HEK293 (cell line): ENCODE data around the gene SNRPA1.

Source experiments
- CTCF ChIA-PET: fragments of 350-600 bp; formaldehyde crosslinking; extraction: SDS; loops from one replicate; lab custom pipeline; 2021; ENCODE audit warnings: antibody characterized with exemption; lab: Yijun Ruan, JAX
- POLR2A ChIA-PET: fragments of 300-600 bp; formaldehyde crosslinking; extraction: SDS; loops from one replicate; lab custom pipeline; 2020; ENCODE audit warnings: antibody characterized with exemption, inconsistent platforms; lab: Yijun Ruan, JAX
- H3K27ac ChIP-seq: fragments of 200-500 bp; sonication (Bioruptor generic); 2 replicates; pipeline ENCODE4 v1.5.1; 2014; ENCODE audit warnings: low read depth, low read length, control low read depth, inconsistent platforms; ENCODE audit errors: extremely low read depth
- H3K36me3 ChIP-seq, 2 experiments: fragments of 200-500 bp in 1 of 2; sonication (Bioruptor generic) in 1 of 2; 1 replicate in 1 of 2; 2 replicates in 1 of 2; pipeline ENCODE4 v1.5.1; 2014 to 2017; ENCODE audit warnings: inconsistent platforms in 2 of 2, low read length in 2 of 2; ENCODE audit not compliant: control insufficient read depth in 2 of 2, insufficient read depth in 1 of 2
- H3K4me1 ChIP-seq: fragments of 200-500 bp; sonication (Bioruptor generic); 2 replicates; pipeline ENCODE4 v1.5.1; 2014; ENCODE audit warnings: mild to moderate bottlenecking, low read length, inconsistent platforms; ENCODE audit not compliant: control insufficient read depth, insufficient read depth
- H3K4me3 ChIP-seq: 2 replicates; pipeline ENCODE4 v1.5.1; 2011; ENCODE audit warnings: low read depth, mild to moderate bottlenecking, control low read depth, low read length, moderate library complexity
- H3K9me3 ChIP-seq: fragments of 200-500 bp; sonication (Bioruptor generic); 2 replicates; pipeline ENCODE4 v1.5.1; 2014; ENCODE audit warnings: low read depth, low read length, inconsistent platforms; ENCODE audit not compliant: control insufficient read depth, insufficient read depth
- EGR2 ChIP-seq: fragments of 450-650 bp; formaldehyde crosslinking; IDR thresholded peaks from 2 replicates; pipeline ENCODE4 v1.5.1; 2016; ENCODE audit warnings: low read depth, missing biosample characterization, missing genetic modification characterization
- FEZF1 ChIP-seq: fragments of 450-650 bp; formaldehyde crosslinking; IDR thresholded peaks from 2 replicates; pipeline ENCODE4 v1.5.1; 2016; ENCODE audit warnings: missing biosample characterization, missing genetic modification characterization
- HOXD13 ChIP-seq: sonication (generic); formaldehyde crosslinking; IDR thresholded peaks from 2 replicates; pipeline ENCODE4 v1.8.0; 2022; ENCODE audit warnings: missing genetic modification reagents, borderline replicate concordance
- KLF8 ChIP-seq: fragments of 450-650 bp; formaldehyde crosslinking; IDR thresholded peaks from 2 replicates; pipeline ENCODE4 v1.5.1; 2016; ENCODE audit warnings: missing biosample characterization, missing genetic modification characterization
- OSR2 ChIP-seq: fragments of 450-650 bp; formaldehyde crosslinking; IDR thresholded peaks from 2 replicates; pipeline ENCODE4 v1.5.1; 2016; ENCODE audit warnings: missing biosample characterization, missing genetic modification characterization
- YY1 ChIP-seq: fragments of 450-650 bp; formaldehyde crosslinking; IDR thresholded peaks from 2 replicates; pipeline ENCODE4 v1.5.1; 2018; ENCODE audit warnings: missing biosample characterization, missing genetic modification characterization
- ZNF239 ChIP-seq: fragments of 450-650 bp; formaldehyde crosslinking; IDR thresholded peaks from 2 replicates; pipeline ENCODE4 v1.5.1; 2016; ENCODE audit warnings: missing biosample characterization, missing genetic modification characterization
- ZNF274 ChIP-seq, 2 experiments: fragments of 200-500 bp in 1 of 2; fragments of 450-650 bp in 1 of 2; sonication (Bioruptor generic) in 1 of 2; formaldehyde crosslinking in 1 of 2; IDR thresholded peaks; 2 replicates each; pipeline versions ENCODE4 v1.5.1 to v1.6.1; 2014 to 2016; ENCODE audit warnings: borderline replicate concordance in 1 of 2, inconsistent platforms in 1 of 2, low read length in 1 of 2, missing biosample characterization in 1 of 2, missing genetic modification characterization in 1 of 2
- ZNF341 ChIP-seq: fragments of 450-650 bp; formaldehyde crosslinking; IDR thresholded peaks from 2 replicates; pipeline ENCODE4; 2016; ENCODE audit warnings: low read depth, missing biosample characterization, missing genetic modification characterization
- ZNF354C ChIP-seq: fragments of 450-650 bp; formaldehyde crosslinking; IDR thresholded peaks from 2 replicates; pipeline ENCODE4 v1.5.1; 2016; ENCODE audit warnings: missing biosample characterization, missing genetic modification characterization, low read depth, borderline replicate concordance
- ZNF404 ChIP-seq: fragments of 450-650 bp; formaldehyde crosslinking; IDR thresholded peaks from 2 replicates; pipeline ENCODE4 v1.5.1; 2017; ENCODE audit warnings: missing biosample characterization, missing genetic modification characterization
- ZNF473 ChIP-seq: fragments of 450-650 bp; formaldehyde crosslinking; IDR thresholded peaks from 2 replicates; pipeline ENCODE4 v1.5.1; 2017; ENCODE audit warnings: missing biosample characterization, missing genetic modification characterization
- ZNF501 ChIP-seq: fragments of 450-650 bp; formaldehyde crosslinking; IDR thresholded peaks from 2 replicates; pipeline ENCODE4 v1.5.1; 2016; ENCODE audit warnings: missing biosample characterization, missing genetic modification characterization
- ZNF530 ChIP-seq: fragments of 450-650 bp; formaldehyde crosslinking; IDR thresholded peaks from 2 replicates; pipeline ENCODE4 v1.5.1; 2016; ENCODE audit warnings: low read depth, missing biosample characterization, missing genetic modification characterization
- ZNF555 ChIP-seq: fragments of 450-650 bp; formaldehyde crosslinking; conservative IDR thresholded peaks from 2 replicates; pipeline ENCODE4 v1.5.1; 2017; ENCODE audit warnings: missing biosample characterization, mild to moderate bottlenecking, missing genetic modification characterization, inconsistent platforms
- ZNF610 ChIP-seq: fragments of 450-650 bp; formaldehyde crosslinking; IDR thresholded peaks from 2 replicates; pipeline ENCODE4 v1.5.1; 2016; ENCODE audit warnings: missing biosample characterization, missing genetic modification characterization, borderline replicate concordance
- ZNF626 ChIP-seq: fragments of 450-650 bp; sonication (Bioruptor Pico); formaldehyde crosslinking; IDR thresholded peaks from 2 replicates; pipeline ENCODE4 v1.5.1; 2018; ENCODE audit warnings: missing biosample characterization, missing genetic modification characterization, inconsistent platforms
- ZSCAN23 ChIP-seq: fragments of 450-650 bp; formaldehyde crosslinking; IDR thresholded peaks from 2 replicates; pipeline ENCODE4 v1.5.1; 2016; ENCODE audit warnings: missing biosample characterization, missing genetic modification characterization
- TF ChIP-seq, protein P1 (sequence below): fragments of 450-650 bp; formaldehyde crosslinking; IDR thresholded peaks from 2 replicates; pipeline ENCODE4 v1.5.1; 2016; ENCODE audit warnings: missing biosample characterization, missing genetic modification characterization
- TF ChIP-seq, protein P2 (sequence below): fragments of 450-650 bp; formaldehyde crosslinking; IDR thresholded peaks from 2 replicates; pipeline ENCODE4 v1.5.1; 2017; ENCODE audit warnings: missing biosample characterization, mild to moderate bottlenecking, missing genetic modification characterization, moderate library complexity
- TF ChIP-seq, protein P3 (sequence below): fragments of 450-650 bp; formaldehyde crosslinking; IDR thresholded peaks from 2 replicates; pipeline ENCODE4 v1.5.1; 2016; ENCODE audit warnings: missing biosample characterization, missing genetic modification characterization

Gene SNRPA1

DNA sequence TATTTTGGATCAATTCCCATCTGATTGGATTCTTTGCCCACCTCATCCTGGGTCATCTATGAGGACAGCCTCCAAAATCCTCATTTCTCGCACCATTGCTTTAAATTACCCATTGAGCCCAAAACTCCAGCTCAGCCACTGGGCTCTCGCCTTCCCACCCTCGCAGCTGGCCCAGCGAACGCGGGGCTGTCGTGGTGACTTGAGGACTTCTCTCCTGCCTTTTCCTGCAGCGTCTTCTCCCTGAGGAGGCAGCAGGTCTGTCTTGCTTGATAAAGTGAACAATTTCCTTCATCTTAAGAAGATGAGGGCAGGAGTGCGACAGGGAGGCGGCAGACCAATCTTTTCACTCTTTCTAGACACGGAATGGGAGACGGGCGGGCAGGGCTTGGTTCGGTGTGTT lies 33.0 kb upstream of the SNRPA1 start (continued):
- TF ChIP-seq, protein P1, sequence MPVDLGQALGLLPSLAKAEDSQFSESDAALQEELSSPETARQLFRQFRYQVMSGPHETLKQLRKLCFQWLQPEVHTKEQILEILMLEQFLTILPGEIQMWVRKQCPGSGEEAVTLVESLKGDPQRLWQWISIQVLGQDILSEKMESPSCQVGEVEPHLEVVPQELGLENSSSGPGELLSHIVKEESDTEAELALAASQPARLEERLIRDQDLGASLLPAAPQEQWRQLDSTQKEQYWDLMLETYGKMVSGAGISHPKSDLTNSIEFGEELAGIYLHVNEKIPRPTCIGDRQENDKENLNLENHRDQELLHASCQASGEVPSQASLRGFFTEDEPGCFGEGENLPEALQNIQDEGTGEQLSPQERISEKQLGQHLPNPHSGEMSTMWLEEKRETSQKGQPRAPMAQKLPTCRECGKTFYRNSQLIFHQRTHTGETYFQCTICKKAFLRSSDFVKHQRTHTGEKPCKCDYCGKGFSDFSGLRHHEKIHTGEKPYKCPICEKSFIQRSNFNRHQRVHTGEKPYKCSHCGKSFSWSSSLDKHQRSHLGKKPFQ = no peak
- TF ChIP-seq ZNF354C (tag by site-specific recombination) (no peak), ZNF274 (IDR thresholded peaks at IDR 0.05; ENCODE audit: low read length) (no peak), ZNF274 (tag by site-specific recombination; IDR thresholded peaks at IDR 0.05; ENCODE audit: borderline replicate concordance) (no peak), ZNF610 (tag by site-specific recombination) (no peak), ZNF555 (no peak), ZNF501 (tag by site-specific recombination) (no peak), FEZF1 (tag by site-specific recombination) (no peak), OSR2 (tag by site-specific recombination) (no peak), EGR2 (tag by site-specific recombination) (no peak), ZNF626 (tag by site-specific recombination) (no peak), ZNF341 (no peak), KLF8 (tag by site-specific recombination) (no peak)

DNA sequence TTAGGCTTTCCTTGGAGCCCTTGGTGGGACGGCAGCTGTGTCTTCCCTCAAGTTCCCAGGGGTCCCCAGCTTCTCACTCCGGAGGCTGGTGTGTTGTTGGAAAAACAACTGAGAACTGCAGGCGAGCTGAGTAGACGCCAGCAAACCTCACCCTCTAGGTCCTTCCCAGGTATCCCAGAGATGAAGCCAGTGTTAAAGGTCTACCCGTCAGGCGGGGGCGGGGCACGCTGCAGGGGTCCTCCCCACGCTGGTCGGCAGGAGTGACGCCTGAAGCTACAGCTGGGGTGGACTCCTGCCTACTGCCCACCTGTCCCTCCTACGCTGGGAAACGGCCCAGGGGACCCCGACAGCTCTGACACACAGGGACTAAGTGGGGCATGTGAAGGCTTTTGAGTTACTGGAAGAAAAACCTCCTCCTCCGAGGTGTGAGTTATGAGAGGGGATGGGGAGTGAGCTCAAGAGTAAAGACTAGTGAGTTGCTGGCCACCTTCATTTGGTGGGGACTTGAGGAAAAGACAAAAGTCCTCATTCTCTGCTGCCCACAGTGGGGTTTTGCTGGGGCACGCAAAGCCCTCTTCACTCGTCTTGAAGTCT lies 32.2 kb upstream of the SNRPA1 start:
- CTCF ChIA-PET = interaction anchor here (0.6 to 1.2 kb wide), 2 partner anchors 10 to 28 kb away, joined by 3 read pairs; no protein-coding TSS in a partner anchor
- no peak for TF ChIP-seq ZNF404 (tag by site-specific recombination)
- no peak for TF ChIP-seq ZNF239 (tag by site-specific recombination)
- TF ChIP-seq HOXD13 (CRISPR knock-in tag) = no peak
- TF ChIP-seq ZNF473 (tag by site-specific recombination) = no peak
- TF ChIP-seq, protein P2, sequence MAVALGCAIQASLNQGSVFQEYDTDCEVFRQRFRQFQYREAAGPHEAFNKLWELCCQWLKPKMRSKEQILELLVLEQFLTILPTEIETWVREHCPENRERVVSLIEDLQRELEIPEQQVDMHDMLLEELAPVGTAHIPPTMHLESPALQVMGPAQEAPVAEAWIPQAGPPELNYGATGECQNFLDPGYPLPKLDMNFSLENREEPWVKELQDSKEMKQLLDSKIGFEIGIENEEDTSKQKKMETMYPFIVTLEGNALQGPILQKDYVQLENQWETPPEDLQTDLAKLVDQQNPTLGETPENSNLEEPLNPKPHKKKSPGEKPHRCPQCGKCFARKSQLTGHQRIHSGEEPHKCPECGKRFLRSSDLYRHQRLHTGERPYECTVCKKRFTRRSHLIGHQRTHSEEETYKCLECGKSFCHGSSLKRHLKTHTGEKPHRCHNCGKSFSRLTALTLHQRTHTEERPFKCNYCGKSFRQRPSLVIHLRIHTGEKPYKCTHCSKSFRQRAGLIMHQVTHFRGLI (tag by site-specific recombination) = no peak
- no peak for TF ChIP-seq YY1 (tag by site-specific recombination)
- TF ChIP-seq ZSCAN23 (tag by site-specific recombination) = no peak
- TF ChIP-seq, protein P3, sequence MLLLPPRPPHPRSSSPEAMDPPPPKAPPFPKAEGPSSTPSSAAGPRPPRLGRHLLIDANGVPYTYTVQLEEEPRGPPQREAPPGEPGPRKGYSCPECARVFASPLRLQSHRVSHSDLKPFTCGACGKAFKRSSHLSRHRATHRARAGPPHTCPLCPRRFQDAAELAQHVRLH = no peak
- TF ChIP-seq ZNF530 (tag by site-specific recombination) = no peak
- TF ChIP-seq, all 188 proteins: peak for 0
- H3K9me3 ChIP-seq = no peaks in the 10 kb centered on the region
- peaks cover 0 to 71% of the 10 kb centered on the region in 2 experiments; a peak in 1 of 3 replicates for H3K36me3 ChIP-seq
- POLR2A ChIA-PET = no interaction called here
- no peaks in the 10 kb centered on the region for H3K4me1 ChIP-seq
- no peak overlapping the region for H3K27ac ChIP-seq
- H3K4me3 ChIP-seq = no peak overlapping the region
